Neural cell (in vitro differentiated cells): ENCODE measurements around the gene EPHB3.

ENCODE experiments used
- EZH2 ChIP-seq: fragments of 200-600, 300-800 bp; shearing (Covaris generic), sonication (generic); IDR thresholded peaks from 2 replicates; pipeline ENCODE4 v1.6.1; 2014; ENCODE audit warnings: antibody characterized with exemption, low read length, borderline replicate concordance, mild to moderate bottlenecking; ENCODE audit not compliant: insufficient read depth, poor library complexity, severe bottlenecking
- MXI1 ChIP-seq: fragments of 450-650 bp; conservative IDR thresholded peaks from 2 replicates; pipeline ENCODE4 v1.6.1; 2014; ENCODE audit warnings: antibody characterized with exemption, mild to moderate bottlenecking; ENCODE audit not compliant: poor library complexity, severe bottlenecking
- POLR2AphosphoS5 ChIP-seq: IDR thresholded peaks from 2 replicates; pipeline ENCODE4 v1.6.1; 2012
- RAD21 ChIP-seq: fragments of 450-650 bp; conservative IDR thresholded peaks from 2 replicates; pipeline ENCODE4 v1.6.1; 2014; ENCODE audit warnings: antibody characterized with exemption, mild to moderate bottlenecking, moderate library complexity
- TF ChIP-seq, protein P1 (sequence below): fragments of 450-650 bp; IDR thresholded peaks from 2 replicates; pipeline ENCODE4 v1.5.1; 2014; ENCODE audit warnings: antibody characterized with exemption, mild to moderate bottlenecking, moderate library complexity; ENCODE audit not compliant: poor library complexity, severe bottlenecking
- TF ChIP-seq, protein P2 (sequence below): IDR thresholded peaks from 2 replicates; pipeline ENCODE4 v1.6.1; 2012; ENCODE audit warnings: borderline replicate concordance

DNA sequence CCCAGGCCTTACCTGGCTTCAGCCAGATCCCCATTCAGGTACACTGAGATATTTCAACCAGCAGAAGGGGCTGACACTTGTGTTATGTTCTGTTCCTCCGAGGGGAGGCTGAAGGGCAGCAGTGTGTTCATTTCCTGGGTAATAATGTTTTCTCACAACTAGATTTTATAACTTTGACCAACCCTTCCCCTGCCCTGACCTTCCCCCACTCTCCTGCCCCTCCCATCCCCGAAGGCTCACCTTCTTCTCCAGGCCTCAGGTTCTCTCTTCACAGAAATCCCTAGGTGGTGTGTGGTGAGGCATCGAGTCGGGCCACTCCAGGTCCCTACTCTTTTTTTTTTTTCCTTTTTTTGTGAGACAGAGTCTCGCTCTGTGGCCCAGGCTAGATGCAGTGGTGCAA lies 34.6 kb downstream of the EPHB3 start:
- TF ChIP-seq, protein P1, sequence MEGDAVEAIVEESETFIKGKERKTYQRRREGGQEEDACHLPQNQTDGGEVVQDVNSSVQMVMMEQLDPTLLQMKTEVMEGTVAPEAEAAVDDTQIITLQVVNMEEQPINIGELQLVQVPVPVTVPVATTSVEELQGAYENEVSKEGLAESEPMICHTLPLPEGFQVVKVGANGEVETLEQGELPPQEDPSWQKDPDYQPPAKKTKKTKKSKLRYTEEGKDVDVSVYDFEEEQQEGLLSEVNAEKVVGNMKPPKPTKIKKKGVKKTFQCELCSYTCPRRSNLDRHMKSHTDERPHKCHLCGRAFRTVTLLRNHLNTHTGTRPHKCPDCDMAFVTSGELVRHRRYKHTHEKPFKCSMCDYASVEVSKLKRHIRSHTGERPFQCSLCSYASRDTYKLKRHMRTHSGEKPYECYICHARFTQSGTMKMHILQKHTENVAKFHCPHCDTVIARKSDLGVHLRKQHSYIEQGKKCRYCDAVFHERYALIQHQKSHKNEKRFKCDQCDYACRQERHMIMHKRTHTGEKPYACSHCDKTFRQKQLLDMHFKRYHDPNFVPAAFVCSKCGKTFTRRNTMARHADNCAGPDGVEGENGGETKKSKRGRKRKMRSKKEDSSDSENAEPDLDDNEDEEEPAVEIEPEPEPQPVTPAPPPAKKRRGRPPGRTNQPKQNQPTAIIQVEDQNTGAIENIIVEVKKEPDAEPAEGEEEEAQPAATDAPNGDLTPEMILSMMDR, result no peak
- TF ChIP-seq EZH2 (no peak), RAD21 (no peak), POLR2AphosphoS5 (no peak), MXI1 (no peak)
- TF ChIP-seq, protein P2, sequence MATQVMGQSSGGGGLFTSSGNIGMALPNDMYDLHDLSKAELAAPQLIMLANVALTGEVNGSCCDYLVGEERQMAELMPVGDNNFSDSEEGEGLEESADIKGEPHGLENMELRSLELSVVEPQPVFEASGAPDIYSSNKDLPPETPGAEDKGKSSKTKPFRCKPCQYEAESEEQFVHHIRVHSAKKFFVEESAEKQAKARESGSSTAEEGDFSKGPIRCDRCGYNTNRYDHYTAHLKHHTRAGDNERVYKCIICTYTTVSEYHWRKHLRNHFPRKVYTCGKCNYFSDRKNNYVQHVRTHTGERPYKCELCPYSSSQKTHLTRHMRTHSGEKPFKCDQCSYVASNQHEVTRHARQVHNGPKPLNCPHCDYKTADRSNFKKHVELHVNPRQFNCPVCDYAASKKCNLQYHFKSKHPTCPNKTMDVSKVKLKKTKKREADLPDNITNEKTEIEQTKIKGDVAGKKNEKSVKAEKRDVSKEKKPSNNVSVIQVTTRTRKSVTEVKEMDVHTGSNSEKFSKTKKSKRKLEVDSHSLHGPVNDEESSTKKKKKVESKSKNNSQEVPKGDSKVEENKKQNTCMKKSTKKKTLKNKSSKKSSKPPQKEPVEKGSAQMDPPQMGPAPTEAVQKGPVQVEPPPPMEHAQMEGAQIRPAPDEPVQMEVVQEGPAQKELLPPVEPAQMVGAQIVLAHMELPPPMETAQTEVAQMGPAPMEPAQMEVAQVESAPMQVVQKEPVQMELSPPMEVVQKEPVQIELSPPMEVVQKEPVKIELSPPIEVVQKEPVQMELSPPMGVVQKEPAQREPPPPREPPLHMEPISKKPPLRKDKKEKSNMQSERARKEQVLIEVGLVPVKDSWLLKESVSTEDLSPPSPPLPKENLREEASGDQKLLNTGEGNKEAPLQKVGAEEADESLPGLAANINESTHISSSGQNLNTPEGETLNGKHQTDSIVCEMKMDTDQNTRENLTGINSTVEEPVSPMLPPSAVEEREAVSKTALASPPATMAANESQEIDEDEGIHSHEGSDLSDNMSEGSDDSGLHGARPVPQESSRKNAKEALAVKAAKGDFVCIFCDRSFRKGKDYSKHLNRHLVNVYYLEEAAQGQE, result no peak
